Stimulated activated CD8-positive, alpha-beta memory T cell treated with anti-CD3 and anti-CD28 coated beads, Interleukin-15, amount 100 ng/mL, for 24 hours (primary cell): ENCODE measurements around the gene CNIH2.
"Not testable (repeated sequence)": the region's sequence is repeated elsewhere in the genome, so short reads cannot be mapped to it uniquely, and the experiment has no call there.

ENCODE experiments used
- DNase-seq: peaks from one replicate; pipeline ENCODE4 v3.0.0-alpha.2; 2020; ENCODE audit warnings: low read depth

The CNIH2 gene

GRCh38 chr11:66259956-66260355 lies 18.0 kb upstream of the CNIH2 start:
- no peak for DNase-seq

- no peak for DNase-seq
Measured at GRCh38 chr11:66261578-66261977, 16.4 kb upstream of the CNIH2 start.

GRCh38 chr11:66262191-66262590 lies 15.8 kb upstream of the CNIH2 start:
- no peak for DNase-seq

DNA sequence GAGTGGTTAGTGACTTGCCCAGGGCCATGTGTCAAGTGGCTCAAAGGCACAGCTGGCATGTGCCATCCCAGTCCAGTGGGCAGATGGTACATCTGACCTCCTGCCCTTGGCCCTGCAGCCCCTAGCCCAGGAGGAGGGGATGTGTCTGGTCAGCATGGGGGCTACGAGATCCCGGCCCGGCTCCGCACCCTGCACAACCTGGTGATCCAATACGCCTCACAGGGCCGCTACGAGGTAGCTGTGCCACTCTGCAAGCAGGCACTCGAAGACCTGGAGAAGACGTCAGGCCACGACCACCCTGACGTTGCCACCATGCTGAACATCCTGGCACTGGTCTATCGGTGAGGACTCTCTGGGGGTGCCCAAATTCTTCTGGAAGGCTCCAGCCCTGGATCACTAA lies 15.3 kb upstream of the CNIH2 start:
- no peak for DNase-seq

- no peak for DNase-seq
Measured at GRCh38 chr11:66263231-66263630, 14.7 kb upstream of the CNIH2 start.

DNA sequence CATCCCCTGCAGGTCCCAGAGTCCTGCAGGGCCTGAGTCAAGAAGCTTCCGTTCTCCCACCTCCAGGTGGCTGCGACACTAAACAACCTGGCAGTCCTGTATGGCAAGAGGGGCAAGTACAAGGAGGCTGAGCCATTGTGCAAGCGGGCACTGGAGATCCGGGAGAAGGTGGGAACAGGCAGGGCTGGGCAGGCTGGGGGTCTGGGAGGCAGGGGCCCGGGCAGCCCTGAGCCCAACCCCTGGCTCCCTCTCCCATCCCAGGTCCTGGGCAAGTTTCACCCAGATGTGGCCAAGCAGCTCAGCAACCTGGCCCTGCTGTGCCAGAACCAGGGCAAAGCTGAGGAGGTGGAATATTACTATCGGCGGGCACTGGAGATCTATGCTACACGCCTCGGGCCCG lies 14.2 kb upstream of the CNIH2 start:
- no peak for DNase-seq

GRCh38 chr11:66264383-66264782 lies 13.6 kb upstream of the CNIH2 start:
- DNase-seq: no peak

DNA sequence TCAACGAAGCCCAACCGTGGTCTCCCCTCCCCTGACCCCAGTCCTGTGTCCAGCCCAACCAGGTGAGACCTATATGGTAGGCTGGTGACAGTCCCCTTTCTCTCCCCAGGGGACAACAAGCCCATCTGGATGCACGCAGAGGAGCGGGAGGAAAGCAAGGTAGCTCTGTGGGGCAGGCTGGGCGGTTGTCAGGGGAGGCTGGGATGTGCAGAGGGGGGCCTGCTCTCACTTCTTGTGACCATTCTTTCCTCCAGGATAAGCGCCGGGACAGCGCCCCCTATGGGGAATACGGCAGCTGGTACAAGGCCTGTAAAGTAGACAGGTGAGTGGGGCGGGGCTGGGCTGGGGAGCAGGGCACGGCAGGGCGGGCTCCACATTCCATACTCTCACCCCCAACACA lies 13.1 kb upstream of the CNIH2 start:
- no peak for DNase-seq

GRCh38 chr11:66265531-66266377 lies 12.2 kb upstream of the CNIH2 start:
- DNase-seq: no peak

GRCh38 chr11:66266378-66267038 lies 11.5 kb upstream of the CNIH2 start:
- DNase-seq: no peak

DNA sequence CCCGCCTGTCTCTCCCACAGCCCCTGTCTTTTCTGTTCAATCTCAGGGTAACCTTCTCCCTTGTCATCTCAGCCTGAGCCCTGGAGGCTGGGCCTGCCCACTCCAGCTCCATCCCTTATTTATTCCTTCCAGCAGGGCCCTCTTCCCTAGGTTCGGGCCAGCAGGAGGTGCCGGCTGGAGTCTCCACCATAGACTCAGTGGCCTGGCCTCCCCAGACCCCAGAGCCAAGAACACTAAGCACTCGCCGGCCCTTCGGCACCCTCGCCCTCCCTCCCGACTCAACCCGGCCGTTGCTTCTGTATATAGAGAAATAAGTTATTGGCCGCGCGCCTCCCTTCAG lies 11.0 kb upstream of the CNIH2 start:
- no peak for DNase-seq

- DNase-seq: peak; percentile 87
Measured at GRCh38 chr11:66267379-66268243, 10.4 kb upstream of the CNIH2 start.

- peak; percentile 98 for DNase-seq
Measured at GRCh38 chr11:66268244-66268951, 9.6 kb upstream of the CNIH2 start, which contains the start of gene RAB1B. Gene RAB1B, plus strand, starts transcription at chr11:66268639. Its CDS starts 41 bp downstream, at chr11:66268680.

DNA sequence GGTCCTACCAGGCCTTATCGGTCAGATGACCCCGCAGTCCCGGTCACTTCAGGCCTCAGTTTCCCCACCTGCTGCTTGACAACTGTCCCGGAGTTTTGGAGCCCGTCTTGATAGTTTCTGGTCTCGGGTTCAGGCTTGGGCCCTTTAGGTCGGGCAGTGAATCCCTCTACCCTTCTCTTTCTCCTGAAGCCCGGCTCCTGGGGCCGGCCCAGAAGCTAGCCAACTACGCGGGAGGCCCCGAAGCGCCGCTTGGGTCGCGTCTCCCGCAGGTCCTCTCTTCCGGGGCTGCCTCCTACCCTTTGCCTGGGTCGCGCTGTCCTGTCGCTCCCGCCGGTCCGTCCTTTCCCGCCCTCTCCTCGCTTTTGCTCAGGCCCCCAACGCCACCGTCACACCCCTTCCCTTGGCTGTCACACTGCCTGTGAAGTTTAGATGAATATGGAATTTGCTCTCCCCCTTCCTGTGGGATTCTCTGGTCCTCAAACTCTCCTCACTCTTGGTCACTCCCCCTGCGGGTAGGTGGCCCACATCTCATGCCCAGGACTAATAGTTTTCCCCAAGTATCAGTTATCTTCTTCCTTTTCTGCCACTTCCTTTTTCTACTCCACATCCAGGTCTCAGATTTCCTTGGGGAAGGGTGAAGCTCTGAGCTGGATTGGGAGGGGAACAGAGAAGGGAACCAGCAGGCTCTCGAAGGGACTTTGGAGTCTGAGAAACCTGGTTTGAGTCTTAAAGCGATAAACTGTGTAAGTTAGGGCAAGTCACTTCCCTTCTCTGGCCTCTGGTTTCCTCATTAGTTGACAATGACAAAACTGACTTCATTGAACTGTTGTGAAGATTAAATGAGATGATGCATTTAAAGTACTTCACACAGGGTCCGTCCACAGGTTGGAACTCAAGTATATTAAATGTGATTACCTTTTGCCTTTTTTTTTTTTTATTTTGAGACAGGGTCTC lies 8.7 kb upstream of the CNIH2 start:
- no peak for DNase-seq

- DNase-seq: no peak
Measured at GRCh38 chr11:66271816-66272215, 6.2 kb upstream of the CNIH2 start.

DNA sequence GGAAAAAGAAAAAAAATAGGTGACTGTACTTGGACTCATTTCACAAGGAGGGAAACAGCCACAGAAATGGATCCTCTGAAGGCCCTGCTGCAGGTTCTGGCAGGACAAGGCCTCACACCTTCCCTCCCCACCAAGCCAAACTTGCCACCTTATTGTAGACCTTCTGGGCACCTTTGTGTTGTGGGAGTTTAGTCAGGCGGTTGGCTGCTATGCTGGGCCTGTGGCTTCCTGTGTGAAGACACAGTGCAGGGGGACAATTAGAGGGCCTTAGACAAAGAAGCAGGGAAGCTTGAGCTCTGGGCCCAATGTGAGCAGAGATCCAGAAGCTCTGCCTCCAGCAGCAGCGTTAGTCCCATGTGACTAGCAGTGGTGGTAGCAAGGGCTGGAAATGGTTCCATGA lies 5.4 kb upstream of the CNIH2 start:
- DNase-seq: no peak

- no peak for DNase-seq
Measured at GRCh38 chr11:66274219-66274618, 3.8 kb upstream of the CNIH2 start.

GRCh38 chr11:66275396-66275795 lies 2.6 kb upstream of the CNIH2 start:
- no peak for DNase-seq

GRCh38 chr11:66275984-66276612 lies 1.9 kb upstream of the CNIH2 start:
- DNase-seq: no peak

- DNase-seq: not testable (repeated sequence)
Measured at GRCh38 chr11:66276619-66277018, 1.4 kb upstream of the CNIH2 start.
